NK-92 (cell line): ENCODE measurements around the gene NRIP2.
A peak's percentile ranks its signal among the peaks of the same experiment; 100 is the strongest.

Source experiments
- DNase-seq: peaks from one replicate; lab custom pipeline; 2025; ENCODE audit not compliant: unreplicated experiment; lab: John Stamatoyannopoulos, UW

The NRIP2 gene

GRCh38 chr12:2851931-2852330 lies 17.1 kb upstream of the NRIP2 start:
- no peak for DNase-seq

- no peak for DNase-seq
These were observed 10.4 kb upstream of the NRIP2 start for GRCh38 chr12:2845280-2845679.

DNA sequence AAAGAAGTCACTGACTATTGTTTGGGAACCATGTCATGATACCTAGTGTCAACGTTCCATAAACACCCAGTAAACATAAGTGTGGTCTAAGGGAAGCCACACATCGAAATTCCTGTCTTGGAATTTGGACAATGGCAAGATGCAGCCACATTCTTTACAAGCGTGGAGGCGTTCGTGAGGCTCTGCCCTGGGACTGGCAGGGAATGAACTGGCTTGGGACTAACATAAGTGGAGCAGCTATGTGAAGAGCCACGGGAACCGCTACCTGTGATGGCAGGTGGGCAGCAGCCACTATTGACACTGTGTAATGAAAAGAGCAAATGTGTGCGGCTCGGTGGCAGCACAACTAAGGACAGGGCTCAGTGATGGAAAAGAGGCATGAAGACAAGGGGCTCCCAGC lies 10.0 kb upstream of the NRIP2 start:
- DNase-seq, result no peak

DNA sequence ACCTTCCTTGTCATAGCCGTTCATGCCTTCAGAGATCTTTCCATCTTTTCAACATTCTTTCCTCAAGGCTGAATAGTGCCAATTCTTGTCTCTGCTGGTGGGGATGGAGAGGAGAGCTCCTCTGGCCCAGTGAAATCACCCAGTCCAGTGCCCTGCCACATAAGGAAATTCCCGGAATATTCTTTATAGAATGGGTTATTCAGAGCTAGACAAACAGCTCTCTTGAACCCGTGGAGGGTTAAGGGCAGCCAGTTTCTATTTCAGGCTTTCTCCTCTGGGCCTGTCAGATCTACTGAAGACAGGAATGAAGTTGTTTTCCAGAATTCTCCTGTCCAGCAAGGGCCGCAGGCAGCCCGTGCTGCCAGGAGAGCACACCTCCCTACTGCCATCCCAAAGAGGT lies 8.1 kb upstream of the NRIP2 start:
- no peak for DNase-seq

- DNase-seq, result no peak
These were observed 6.3 kb upstream of the NRIP2 start for GRCh38 chr12:2841056-2841650.

DNA sequence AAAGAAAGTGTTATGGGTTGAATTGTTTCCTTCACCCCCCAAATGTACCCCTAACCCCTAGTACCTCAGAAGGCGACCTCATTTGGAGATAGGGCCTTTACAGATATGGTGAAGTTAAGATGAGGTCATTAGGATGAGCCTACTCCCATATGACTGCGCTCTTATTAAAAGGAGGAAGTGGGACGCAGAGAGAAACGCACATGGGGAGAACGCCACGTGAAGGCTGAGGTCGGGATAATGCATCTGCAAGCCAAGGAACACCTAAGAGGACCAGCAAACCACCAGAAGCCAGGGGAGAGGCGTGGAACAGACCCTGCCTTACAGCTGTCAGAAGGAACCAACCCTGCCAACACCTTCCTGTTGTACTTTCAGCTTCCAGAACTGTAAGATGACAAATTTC lies 1.7 kb upstream of the NRIP2 start:
- no peak for DNase-seq

DNA sequence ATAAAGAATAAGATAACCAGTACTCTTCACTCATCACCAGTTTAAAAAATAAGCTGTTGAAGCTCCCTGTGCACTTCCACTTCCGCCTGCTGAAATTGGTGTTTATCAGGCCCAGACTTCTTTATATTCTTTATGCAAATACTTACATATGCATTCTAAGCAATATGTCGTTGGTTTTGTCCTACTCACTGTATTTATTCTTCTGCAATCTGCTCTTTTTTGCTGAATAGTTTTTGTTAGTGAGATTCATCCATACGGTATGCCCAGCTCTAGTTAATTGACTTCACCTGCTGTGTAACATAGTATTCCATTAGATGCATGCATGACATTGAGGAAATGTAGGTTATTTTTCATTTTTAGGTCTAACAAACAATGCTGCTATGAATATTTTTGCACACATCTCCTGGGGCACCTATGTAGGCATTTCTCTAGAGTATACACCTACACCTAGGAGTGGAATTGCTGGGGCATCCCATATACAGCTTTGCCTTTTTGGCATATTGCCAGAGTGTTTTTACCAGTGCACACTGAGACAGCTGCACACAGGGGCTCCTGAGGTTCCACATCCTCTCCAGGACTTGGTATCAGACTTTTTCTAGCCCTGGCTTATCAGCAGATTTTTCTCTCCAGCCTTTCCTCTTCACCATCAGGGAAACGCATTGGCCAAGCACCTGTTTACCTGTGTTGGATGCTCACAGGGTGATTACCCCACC lies 1.0 kb upstream of the NRIP2 start:
- DNase-seq, result no peak

- DNase-seq, result no peak
These were observed 1.0 kb downstream of the NRIP2 start for GRCh38 chr12:2833810-2834209.

DNA sequence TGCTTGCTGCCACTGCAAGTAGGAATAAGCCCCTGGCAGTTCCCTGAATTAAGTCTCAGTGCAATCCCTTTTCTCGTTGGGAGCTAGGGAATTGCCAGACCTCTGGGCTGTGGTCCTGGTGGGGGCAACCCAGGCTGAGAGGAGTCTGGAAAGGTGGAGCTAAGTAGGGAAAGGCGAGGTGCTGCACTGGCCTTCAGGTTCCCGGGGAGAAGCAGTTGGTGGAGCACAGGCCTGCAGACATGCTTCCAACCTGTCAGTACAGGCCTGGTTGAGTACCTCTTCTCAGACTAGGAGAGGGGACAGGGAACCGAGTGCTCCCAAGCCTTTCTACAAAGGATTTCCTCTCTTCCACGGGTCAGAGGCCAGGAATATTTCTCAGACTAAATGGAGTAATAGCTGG lies 1.5 kb downstream of the NRIP2 start:
- DNase-seq, result no peak

DNA sequence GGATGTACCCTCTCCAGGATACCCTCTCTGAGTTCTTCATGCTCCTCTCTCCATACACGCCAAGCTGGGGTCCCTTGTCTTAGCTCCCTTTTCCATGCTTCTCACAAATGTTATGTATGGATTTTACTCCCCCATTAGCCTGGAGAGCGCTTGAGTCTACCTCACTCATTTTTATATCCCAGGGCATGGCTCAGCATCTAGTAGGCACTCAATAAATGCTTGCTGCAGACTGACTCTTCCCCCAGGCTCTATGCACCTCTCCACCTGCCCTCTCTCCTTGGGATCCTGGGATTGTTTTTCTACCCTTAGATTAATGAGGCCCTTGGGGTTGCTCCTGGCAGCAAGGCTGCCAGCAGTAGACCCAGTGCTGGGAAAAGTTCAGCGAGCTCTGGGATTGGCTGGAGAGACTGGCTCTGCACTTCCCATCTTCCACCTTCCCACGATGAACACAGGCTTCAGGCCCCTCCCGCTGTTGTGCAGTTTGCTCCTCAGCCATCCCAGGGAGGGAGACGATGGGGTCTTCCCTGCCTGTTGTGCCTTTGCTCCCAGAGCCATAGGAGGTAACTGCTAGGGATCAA lies 2.2 kb downstream of the NRIP2 start:
- DNase-seq, result no peak

GRCh38 chr12:2829275-2829674 lies 5.6 kb downstream of the NRIP2 start:
- no peak for DNase-seq

- DNase-seq, result no peak
These were observed 7.9 kb downstream of the NRIP2 start for GRCh38 chr12:2826721-2827515.

DNA sequence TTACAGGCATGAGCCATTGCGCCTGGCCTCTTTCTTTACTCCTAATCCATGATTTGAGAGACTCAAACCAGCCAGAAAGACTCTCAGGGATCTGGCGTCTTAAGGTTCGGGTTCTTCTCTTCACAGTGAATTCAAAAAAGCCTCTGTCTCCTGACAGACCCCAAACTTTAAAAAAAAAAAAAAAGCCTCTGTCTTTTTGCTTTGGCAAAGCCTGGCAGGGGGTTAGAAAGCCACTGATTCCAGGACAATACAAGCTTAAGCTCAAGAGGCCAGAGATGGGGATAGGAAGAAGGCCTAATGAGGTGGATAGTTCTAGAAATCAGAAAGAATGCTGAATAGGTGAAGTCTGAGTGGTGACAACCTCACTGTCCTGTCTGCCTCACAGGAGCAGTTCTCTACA lies 8.8 kb downstream of the NRIP2 start:
- no peak for DNase-seq

DNA sequence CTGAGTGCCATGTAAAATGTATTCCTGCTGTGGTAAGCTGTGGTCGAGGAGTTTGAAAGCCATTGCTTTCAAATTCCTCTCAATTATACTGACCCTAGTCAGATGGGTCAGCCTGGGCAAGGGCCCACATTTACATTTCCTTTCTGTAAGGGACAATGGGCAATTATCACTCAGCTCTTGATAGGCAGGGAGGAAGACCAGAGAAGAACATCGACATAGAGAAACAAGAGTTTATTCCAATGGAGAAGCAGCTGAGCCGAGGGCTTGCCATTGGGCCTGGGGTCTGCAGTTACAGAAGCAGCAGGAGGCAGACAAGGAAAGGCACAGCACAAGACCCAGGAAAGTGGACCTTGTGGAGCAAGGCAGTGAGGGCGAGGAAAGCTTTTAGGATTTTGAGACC lies 9.7 kb downstream of the NRIP2 start:
- no peak for DNase-seq

DNA sequence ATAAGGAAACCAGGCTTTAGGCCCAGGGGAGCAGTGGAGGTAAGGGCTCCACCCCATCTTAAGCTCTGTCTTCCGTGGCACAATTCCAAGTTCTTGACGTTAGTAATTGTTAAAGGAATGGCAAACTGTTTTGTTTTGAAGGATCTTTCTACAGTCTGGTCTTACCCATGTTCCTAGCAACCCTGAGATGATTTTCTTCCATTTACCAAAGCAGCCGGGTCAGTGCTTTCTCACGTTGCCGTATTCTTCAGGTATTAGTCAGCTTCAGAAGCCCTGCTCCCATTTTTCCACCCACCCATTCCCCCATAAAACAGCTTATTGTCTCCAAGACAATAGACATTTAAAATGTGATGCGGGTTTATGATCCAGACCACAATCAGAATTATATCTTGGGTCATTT lies 10.3 kb downstream of the NRIP2 start:
- DNase-seq, result no peak

- DNase-seq, result no peak
These were observed 11.4 kb downstream of the NRIP2 start for GRCh38 chr12:2823483-2823882.

DNA sequence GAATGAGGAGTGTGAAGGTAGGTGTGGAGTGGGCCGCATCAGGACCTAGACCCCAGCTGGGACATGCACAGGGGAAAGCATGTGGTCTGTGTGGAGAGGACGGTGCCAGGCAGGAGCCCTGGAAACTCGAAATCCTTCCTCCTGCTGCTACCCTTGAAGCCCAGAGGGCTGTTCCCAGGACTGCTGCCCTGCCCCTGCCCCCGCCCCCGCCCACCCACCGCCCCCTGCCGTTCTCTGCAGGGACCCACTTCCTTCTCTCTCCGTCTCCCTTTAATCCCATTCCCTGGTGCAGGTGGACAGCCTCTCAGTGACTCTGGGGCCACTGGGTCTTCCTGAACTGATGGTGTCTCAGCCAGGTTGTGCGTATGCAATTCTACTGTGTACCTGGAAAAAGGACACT lies 14.4 kb downstream of the NRIP2 start:
- DNase-seq, result no peak

GRCh38 chr12:2819810-2820209 lies 15.0 kb downstream of the NRIP2 start:
- DNase-seq, result no peak

DNA sequence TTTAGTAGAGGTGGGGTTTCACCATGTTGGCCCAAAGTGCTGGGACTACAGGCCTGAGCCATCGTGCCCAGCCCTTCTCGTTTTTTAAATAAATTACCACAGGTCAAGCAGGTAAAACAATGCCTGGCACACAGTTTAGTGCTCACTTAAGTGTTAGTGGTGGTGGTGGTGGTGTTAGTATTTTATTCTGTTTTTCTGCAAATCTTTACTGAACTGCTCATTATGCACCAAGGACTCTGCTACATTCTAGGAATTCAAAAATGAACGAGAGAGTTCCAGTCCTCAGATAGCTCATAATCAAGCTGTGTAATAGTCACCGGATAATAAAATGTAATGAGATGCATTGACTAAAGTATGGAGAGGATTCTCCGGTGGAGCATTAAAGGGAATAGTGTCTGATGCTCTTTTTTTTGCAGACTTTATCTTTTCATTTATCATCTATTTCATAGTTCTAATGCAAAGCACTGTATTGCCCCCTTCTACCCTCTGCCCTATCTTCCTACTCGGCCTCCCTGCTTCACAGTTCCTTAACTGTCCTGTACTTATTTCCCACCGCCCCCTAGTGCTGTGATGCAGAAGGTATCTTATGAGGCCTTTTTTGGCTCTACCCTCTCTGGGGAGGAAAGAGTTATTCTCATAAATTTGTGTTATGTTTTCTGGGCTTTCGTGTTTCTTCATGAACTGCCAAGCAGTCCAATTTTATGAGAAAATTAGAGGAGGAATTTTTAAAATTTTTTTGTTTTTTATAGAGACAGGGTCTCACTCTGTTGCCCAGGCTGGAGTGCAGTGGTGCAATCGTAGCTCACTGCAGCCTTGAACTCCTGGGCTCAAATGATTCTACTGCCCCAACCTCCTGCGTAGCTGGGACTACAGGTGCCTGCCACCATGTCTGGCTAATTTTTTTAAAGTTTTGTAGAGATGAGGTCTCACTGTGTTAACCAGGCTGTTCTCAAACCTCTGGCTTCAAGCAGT lies 21.3 kb downstream of the NRIP2 start:
- DNase-seq, result no peak

DNA sequence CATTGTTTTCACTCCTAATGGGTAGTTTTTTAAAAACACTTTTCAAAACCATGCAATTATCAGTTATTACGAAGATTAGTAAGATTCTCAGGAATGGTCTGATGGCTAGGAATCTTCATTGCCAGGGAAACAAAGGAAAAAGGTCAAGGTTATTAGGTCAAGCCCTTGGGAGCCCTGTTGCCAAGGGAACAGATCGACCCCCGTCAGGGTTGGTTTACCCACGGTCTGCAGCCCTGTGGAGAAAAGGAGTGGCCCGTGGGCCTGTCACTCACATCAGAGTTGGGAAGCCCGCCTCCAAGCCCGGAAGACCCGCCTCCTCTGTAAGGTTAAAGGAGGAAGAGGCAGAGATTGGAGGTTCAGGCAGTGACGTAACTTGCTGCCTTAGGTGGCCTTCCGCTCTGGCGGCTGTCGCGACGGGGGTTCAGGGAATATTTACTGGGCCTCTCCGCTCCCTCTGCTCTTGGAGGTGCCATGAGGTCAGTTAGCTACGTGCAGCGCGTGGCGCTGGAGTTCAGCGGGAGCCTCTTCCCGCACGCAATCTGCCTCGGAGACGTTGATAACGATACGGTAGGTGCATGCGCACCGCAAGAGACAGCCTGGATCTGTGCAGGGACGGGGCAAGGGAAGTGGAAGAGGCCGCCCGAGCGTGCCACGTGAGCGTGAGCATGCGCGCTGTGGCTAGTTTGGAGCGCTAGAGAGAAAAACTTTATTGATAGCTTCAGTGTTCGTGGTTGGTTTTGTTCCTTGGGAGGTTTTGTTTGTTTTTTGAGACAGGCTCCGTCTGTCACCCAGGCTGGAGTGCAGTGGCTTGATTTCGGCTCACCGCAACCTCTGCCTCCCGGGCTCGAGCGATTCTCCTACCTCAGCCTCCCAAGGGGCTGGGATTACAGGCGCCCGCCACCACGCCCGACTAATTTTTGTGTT lies 22.3 kb downstream of the NRIP2 start, which contains the start of gene ITFG2:
ITFG2 (plus strand) TSS at position 379 of the 924 bp plus-strand sequence; CDS start at position 472, 93 bp downstream.
- DNase-seq, result peak; percentile 61
